SK-N-SH treated with all-trans-retinoic acid at 6 μM for 48 hours (cell line): ENCODE measurements around the gene ACAD9.

Experiments
- ATAC-seq: fragments of 200-7000 bp; cut with Tn5 transposase; 3 replicates; pipeline ENCODE4 v1.9.1; 2020; ENCODE audit warnings: mild to moderate bottlenecking, moderate library complexity
- ARNTL ChIP-seq: fragments of 450-650 bp; formaldehyde crosslinking; IDR thresholded peaks from 2 replicates; pipeline ENCODE4 v1.5.0; 2020; ENCODE audit warnings: low read depth, mild to moderate bottlenecking, moderate library complexity, borderline replicate concordance
- BACH2 ChIP-seq: fragments of 250-450 bp; sonication (Bioruptor Pico); IDR thresholded peaks from 2 replicates; pipeline ENCODE4 v1.9.0; 2021; ENCODE audit warnings: mild to moderate bottlenecking, borderline replicate concordance
- CSDC2 ChIP-seq: fragments of 250-450 bp; sonication (Bioruptor Pico); IDR thresholded peaks from 2 replicates; pipeline ENCODE4 v1.5.0; 2020; ENCODE audit warnings: mild to moderate bottlenecking, moderate library complexity
- ESRRG ChIP-seq: fragments of 250-450 bp; sonication (Bioruptor Pico); IDR thresholded peaks from 2 replicates; pipeline ENCODE4 v1.6.1; 2021; ENCODE audit warnings: mild to moderate bottlenecking
- GLIS3 ChIP-seq: fragments of 250-450 bp; sonication (Bioruptor Pico); IDR thresholded peaks from 2 replicates; pipeline ENCODE4 v1.5.0; 2020; ENCODE audit warnings: mild to moderate bottlenecking, moderate library complexity
- ISL1 ChIP-seq: fragments of 250-450 bp; sonication (Bioruptor Pico); IDR thresholded peaks from 2 replicates; pipeline ENCODE4 v2.1.2; 2022; ENCODE audit warnings: mild to moderate bottlenecking, moderate library complexity
- OSR1 ChIP-seq: fragments of 250-450 bp; sonication (Bioruptor Pico); IDR thresholded peaks from 2 replicates; pipeline ENCODE4 v1.8.0; 2022; ENCODE audit warnings: moderate library complexity, mild to moderate bottlenecking, inconsistent platforms
- PPARA ChIP-seq: fragments of 250-450 bp; sonication (Bioruptor Pico); IDR thresholded peaks from 2 replicates; pipeline ENCODE4 v1.5.0; 2020; ENCODE audit warnings: mild to moderate bottlenecking, borderline replicate concordance
- RARB ChIP-seq: fragments of 250-450 bp; sonication (Bioruptor Pico); IDR thresholded peaks from 2 replicates; pipeline ENCODE4 v1.8.0; 2021; ENCODE audit warnings: mild to moderate bottlenecking, moderate library complexity
- TCF4 ChIP-seq: fragments of 250-450 bp; sonication (Bioruptor Pico); IDR thresholded peaks from 2 replicates; pipeline ENCODE4 v1.8.0; 2021; ENCODE audit warnings: mild to moderate bottlenecking, moderate library complexity, borderline replicate concordance
- TOX ChIP-seq: fragments of 250-450 bp; sonication (Bioruptor Pico); IDR thresholded peaks from 2 replicates; pipeline ENCODE4 v1.8.0; 2021; ENCODE audit warnings: mild to moderate bottlenecking, moderate library complexity, borderline replicate concordance
- ZC3H10 ChIP-seq: fragments of 250-450 bp; sonication (Bioruptor Pico); IDR thresholded peaks from 2 replicates; pipeline ENCODE4 v1.5.1; 2021; ENCODE audit warnings: mild to moderate bottlenecking, moderate library complexity
- ZFP3 ChIP-seq: fragments of 250-450 bp; sonication (Bioruptor Pico); IDR thresholded peaks from 2 replicates; pipeline ENCODE4 v1.5.0; 2020; ENCODE audit warnings: mild to moderate bottlenecking, moderate library complexity
- ZFP30 ChIP-seq: fragments of 450-650 bp; formaldehyde crosslinking; IDR thresholded peaks from 2 replicates; pipeline ENCODE4 v1.5.0; 2022; ENCODE audit warnings: mild to moderate bottlenecking, moderate library complexity
- ZNF565 ChIP-seq: fragments of 450-650 bp; formaldehyde crosslinking; conservative IDR thresholded peaks from 2 replicates; pipeline ENCODE4 v1.5.0; 2020; ENCODE audit warnings: low read depth, mild to moderate bottlenecking, moderate library complexity
- ZNF70 ChIP-seq: fragments of 450-650 bp; formaldehyde crosslinking; IDR thresholded peaks from 2 replicates; pipeline ENCODE4 v1.5.0; 2020; ENCODE audit warnings: mild to moderate bottlenecking, moderate library complexity
- ZNF8 ChIP-seq: fragments of 450-650 bp; formaldehyde crosslinking; IDR thresholded peaks from 2 replicates; pipeline ENCODE4 v1.5.0; 2020; ENCODE audit warnings: mild to moderate bottlenecking, moderate library complexity
- TF ChIP-seq, protein P1 (sequence below): fragments of 250-450 bp; sonication (Bioruptor Pico); IDR thresholded peaks from 2 replicates; pipeline ENCODE4 v1.8.0; 2020; ENCODE audit warnings: mild to moderate bottlenecking, moderate library complexity, borderline replicate concordance
- TF ChIP-seq, protein P2 (sequence below): fragments of 250-450 bp; sonication (Bioruptor Pico); IDR thresholded peaks from 2 replicates; pipeline ENCODE4 v1.5.0; 2020; ENCODE audit warnings: mild to moderate bottlenecking, moderate library complexity
- TF ChIP-seq, protein P3 (sequence below): fragments of 250-450 bp; sonication (Bioruptor Pico); IDR thresholded peaks from 2 replicates; pipeline ENCODE4 v1.5.1; 2020; ENCODE audit warnings: low read depth, mild to moderate bottlenecking, moderate library complexity
- TF ChIP-seq, protein P4 (sequence below): fragments of 250-450 bp; sonication (Bioruptor Pico); IDR thresholded peaks from 2 replicates; pipeline ENCODE4 v1.5.1; 2021; ENCODE audit warnings: mild to moderate bottlenecking, moderate library complexity

Gene ACAD9

DNA sequence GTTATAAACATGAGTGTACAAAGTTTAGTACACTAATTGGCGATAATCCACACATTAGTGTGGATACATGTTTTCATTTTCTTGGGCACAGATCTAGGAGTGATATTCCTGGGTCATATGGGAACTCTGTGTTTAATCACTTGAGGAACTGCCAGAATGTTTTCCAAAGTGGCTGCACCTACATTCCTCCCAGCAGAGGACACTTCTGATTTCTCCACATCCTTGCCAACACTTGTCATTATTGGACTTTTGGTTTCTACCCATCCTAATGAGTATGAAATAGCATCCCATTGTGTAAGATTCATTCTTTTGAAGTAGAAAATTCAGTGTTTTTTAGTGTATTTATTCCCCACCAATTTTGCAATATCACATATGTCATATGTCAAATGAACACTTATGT is 60.8 kb downstream of the ACAD9 start (continued):
- TF ChIP-seq, protein P1, sequence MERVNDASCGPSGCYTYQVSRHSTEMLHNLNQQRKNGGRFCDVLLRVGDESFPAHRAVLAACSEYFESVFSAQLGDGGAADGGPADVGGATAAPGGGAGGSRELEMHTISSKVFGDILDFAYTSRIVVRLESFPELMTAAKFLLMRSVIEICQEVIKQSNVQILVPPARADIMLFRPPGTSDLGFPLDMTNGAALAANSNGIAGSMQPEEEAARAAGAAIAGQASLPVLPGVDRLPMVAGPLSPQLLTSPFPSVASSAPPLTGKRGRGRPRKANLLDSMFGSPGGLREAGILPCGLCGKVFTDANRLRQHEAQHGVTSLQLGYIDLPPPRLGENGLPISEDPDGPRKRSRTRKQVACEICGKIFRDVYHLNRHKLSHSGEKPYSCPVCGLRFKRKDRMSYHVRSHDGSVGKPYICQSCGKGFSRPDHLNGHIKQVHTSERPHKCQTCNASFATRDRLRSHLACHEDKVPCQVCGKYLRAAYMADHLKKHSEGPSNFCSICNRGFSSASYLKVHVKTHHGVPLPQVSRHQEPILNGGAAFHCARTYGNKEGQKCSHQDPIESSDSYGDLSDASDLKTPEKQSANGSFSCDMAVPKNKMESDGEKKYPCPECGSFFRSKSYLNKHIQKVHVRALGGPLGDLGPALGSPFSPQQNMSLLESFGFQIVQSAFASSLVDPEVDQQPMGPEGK (CRISPR knock-in tag): no peak
- TF ChIP-seq ISL1 (CRISPR knock-in tag): no peak

DNA sequence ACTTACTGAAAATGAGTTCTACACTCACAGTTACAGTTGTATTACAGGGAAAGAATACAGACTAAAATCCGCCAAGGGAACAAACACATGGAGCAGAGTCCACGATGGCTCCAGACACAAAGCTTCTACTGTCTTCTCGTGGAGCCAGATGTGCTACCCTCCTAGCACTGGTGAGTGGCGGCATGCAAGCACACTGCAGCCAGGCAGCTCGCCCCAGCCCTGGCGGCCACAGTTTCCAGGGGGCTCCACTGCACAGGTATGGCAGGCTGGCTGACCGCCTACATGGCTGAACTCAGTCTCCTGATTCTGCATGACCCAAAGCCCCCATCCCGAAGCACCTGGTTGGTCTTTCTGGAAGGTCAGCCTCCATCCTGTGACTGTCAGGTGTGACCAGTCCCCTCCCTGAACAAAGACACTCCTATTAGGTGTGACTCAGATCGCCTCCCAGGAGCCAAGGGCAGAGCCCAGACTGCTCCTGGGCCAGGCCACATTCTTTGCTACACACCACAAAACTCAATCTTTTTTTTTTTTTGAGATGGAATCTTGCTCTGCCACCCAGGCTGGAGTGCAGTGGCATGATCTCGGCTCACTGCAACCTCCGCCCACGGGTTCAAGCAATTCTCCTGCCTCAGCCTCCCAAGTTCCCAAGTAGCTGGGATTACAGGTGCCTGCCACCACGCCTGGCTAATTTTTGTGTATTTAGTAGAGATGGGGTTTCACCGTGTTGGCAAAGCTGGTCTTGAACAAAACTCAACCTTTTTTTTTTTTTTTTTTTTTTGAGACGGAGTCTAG is 62.9 kb downstream of the ACAD9 start:
- no peak for ATAC-seq
- TF ChIP-seq RARB (CRISPR knock-in tag) (no peak), BACH2 (no peak), ZNF8 (CRISPR knock-in tag) (no peak)
- TF ChIP-seq, protein P2, sequence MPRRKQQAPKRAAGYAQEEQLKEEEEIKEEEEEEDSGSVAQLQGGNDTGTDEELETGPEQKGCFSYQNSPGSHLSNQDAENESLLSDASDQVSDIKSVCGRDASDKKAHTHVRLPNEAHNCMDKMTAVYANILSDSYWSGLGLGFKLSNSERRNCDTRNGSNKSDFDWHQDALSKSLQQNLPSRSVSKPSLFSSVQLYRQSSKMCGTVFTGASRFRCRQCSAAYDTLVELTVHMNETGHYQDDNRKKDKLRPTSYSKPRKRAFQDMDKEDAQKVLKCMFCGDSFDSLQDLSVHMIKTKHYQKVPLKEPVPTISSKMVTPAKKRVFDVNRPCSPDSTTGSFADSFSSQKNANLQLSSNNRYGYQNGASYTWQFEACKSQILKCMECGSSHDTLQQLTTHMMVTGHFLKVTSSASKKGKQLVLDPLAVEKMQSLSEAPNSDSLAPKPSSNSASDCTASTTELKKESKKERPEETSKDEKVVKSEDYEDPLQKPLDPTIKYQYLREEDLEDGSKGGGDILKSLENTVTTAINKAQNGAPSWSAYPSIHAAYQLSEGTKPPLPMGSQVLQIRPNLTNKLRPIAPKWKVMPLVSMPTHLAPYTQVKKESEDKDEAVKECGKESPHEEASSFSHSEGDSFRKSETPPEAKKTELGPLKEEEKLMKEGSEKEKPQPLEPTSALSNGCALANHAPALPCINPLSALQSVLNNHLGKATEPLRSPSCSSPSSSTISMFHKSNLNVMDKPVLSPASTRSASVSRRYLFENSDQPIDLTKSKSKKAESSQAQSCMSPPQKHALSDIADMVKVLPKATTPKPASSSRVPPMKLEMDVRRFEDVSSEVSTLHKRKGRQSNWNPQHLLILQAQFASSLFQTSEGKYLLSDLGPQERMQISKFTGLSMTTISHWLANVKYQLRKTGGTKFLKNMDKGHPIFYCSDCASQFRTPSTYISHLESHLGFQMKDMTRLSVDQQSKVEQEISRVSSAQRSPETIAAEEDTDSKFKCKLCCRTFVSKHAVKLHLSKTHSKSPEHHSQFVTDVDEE (CRISPR knock-in tag): no peak
- TF ChIP-seq, protein P3, sequence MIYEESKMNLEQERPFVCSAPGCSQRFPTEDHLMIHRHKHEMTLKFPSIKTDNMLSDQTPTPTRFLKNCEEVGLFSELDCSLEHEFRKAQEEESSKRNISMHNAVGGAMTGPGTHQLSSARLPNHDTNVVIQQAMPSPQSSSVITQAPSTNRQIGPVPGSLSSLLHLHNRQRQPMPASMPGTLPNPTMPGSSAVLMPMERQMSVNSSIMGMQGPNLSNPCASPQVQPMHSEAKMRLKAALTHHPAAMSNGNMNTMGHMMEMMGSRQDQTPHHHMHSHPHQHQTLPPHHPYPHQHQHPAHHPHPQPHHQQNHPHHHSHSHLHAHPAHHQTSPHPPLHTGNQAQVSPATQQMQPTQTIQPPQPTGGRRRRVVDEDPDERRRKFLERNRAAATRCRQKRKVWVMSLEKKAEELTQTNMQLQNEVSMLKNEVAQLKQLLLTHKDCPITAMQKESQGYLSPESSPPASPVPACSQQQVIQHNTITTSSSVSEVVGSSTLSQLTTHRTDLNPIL: no peak

DNA sequence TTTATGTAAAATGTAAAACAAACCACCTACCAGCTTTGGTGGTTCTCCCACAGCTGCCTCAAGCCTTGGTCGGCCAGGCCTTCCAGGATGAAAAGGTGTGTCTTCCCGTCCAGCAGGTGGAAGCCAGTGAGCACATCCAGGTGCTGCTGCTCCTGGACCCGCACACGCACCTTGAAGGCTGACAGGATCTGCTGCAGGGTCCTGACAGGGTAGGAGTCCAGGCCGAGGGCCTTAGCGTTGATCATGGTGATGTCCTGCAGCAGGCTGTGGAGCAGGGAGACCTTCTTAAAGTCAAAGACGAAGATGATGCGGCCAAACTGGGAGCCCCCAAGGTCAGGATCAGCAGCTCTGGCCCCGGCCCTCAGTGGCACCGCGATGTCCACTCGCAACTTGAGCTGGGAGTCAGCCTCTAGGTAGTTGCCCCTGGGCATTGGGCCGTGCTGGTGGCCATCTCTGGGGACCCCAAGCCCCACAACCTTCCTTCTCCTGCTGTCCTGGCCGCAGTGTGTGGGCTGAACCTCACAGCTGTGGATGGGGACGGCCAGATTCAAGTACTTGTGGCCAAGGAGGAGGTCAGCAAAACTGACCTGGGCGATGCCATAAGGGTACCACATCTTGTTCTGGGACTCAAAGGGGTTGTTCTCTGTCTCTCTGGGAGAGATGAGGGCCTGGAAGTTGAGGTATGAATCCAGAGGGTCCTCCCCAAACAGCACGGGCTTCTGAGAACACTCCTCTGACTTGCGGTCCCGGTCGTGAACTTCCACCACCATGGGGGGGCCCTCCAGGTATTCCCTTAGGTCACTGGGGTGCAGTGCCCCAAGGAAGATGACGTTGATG is 65.8 kb downstream of the ACAD9 start:
- ATAC-seq: no peak
- TF ChIP-seq ZC3H10 (CRISPR knock-in tag) (no peak), ZNF70 (CRISPR knock-in tag) (no peak), PPARA (no peak), TOX (no peak), OSR1 (CRISPR knock-in tag) (no peak), ZFP3 (CRISPR knock-in tag) (no peak), TCF4 (CRISPR knock-in tag) (no peak), ARNTL (CRISPR knock-in tag) (no peak), CSDC2 (CRISPR knock-in tag) (no peak), ZNF565 (CRISPR knock-in tag) (no peak), GLIS3 (CRISPR knock-in tag) (no peak), ZNF8 (CRISPR knock-in tag) (no peak), ESRRG (no peak), ZFP30 (CRISPR knock-in tag) (no peak), RARB (CRISPR knock-in tag) (no peak)
- TF ChIP-seq, protein P3: no peak
- TF ChIP-seq, protein P1 (CRISPR knock-in tag): no peak
- TF ChIP-seq, protein P2 (CRISPR knock-in tag): no peak
- TF ChIP-seq, protein P4, sequence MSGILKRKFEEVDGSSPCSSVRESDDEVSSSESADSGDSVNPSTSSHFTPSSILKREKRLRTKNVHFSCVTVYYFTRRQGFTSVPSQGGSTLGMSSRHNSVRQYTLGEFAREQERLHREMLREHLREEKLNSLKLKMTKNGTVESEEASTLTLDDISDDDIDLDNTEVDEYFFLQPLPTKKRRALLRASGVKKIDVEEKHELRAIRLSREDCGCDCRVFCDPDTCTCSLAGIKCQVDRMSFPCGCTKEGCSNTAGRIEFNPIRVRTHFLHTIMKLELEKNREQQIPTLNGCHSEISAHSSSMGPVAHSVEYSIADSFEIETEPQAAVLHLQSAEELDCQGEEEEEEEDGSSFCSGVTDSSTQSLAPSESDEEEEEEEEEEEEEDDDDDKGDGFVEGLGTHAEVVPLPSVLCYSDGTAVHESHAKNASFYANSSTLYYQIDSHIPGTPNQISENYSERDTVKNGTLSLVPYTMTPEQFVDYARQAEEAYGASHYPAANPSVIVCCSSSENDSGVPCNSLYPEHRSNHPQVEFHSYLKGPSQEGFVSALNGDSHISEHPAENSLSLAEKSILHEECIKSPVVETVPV (CRISPR knock-in tag): no peak
